Activated T-helper 1 cell treated with anti-CD3 and anti-CD28 coated beads, Interleukin-2, amount 50 U/mL, for 16 hours (primary cell): Measurements from ENCODE around the gene ASPDH.

Experiments used
- DNase-seq, 2 donors: peaks; one replicate each; pipeline ENCODE4 v3.0.0-alpha.2; 2020; ENCODE audit warnings: low read depth in 1 of 2, low spot score in 1 of 2

Gene ASPDH

GRCh38 chr19:50498219-50499056 is 15.3 kb downstream of the ASPDH start:
- DNase-seq = no peak

DNA sequence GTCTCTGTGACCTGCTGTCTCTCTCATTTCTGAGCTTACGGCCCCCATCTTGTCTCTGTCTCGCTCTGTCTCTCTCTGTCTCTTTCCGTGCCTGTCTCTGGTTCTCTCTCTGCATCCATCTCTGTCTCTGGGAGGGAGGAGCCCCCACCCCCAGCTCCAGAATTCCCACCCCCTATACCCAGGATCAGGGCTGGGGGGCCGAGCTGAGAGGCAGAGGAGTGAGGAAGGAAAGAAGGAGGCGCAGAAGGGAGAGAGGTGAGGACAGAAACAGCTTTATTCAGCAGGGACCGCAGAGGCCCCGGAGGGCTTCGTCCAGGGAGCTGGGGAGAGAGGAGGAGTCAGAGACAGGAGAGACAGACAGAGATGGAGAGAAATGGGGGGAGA is 16.7 kb downstream of the ASPDH start:
- no peak for DNase-seq

GRCh38 chr19:50496189-50497021 is 17.3 kb downstream of the ASPDH start:
- DNase-seq = no peak

GRCh38 chr19:50495020-50495531 is 18.6 kb downstream of the ASPDH start:
- DNase-seq = no peak

DNA sequence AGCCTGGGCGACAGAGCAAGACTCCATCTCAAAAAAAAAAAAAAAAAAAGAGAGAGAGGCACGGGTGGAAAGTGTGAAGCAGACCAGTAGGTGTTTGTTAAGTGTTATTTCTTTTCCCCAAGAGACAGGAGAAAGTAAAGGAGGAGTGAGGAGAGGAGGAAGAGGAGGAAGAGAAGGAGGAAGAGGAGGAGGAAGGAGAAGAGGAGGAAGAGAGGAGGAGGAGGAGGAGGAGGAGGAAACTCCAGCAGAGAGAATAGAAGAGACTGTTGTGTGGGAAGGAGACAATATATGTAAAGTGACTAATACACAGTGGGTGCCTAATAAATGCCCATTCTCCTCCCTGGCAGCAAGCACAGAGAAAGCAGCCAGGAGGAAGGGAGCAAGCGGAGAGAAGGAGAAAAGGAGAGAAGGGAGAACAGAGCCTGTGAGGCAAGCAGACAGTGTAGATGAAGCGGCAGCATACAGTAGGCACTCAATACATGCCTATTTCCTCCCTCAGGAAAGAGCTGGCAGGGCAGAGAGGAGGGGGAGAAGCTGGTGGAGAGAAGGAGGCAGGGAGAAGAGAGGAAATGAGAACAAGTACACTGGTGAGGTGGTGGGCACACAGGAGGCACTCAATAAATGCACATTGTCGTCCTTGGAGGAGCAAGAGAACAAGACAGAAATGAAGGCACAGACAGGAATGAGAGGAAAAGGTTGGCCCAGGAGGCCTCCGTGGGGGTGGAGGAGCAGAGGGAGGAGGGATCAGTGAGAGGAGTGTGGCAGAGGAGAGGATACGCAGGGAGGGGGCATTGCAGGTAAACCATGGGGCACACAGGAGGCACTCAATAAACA is 19.3 kb downstream of the ASPDH start:
- no peak for DNase-seq

- DNase-seq = no peak
Measured at GRCh38 chr19:50493171-50493570, 20.5 kb downstream of the ASPDH start.

GRCh38 chr19:50492303-50493052 is 21.2 kb downstream of the ASPDH start:
- DNase-seq = no peak

- DNase-seq = no peak
Measured at GRCh38 chr19:50490991-50491472, 22.7 kb downstream of the ASPDH start.

- no peak for DNase-seq
Measured at GRCh38 chr19:50490411-50490811, 23.3 kb downstream of the ASPDH start.

DNA sequence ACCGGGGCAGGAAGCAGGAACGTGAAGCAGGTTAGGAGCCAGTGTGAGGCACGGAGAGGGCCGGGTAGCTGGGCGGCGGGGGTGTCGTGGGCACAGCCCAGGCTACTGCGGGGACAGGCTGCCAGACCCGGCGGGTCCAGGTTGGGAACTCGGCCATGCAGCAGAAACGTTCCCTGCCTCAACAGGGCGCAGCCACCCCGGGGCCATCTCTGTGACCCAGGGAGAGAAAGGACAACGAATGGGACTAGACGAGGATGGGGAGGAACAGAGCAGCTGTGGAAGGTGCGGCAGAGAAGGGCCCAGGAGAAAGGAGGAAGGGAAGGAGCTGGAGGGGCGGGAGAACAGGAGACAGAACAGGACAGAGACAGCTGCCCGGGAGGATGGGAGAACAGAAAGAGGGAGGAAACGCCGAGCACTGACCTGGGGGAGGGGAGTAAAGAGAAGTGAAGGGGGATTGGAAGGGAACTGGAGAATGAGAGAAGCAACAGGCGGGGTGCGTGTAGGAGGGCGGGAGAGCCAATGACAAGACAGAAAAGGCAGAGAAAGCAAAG is 24.2 kb downstream of the ASPDH start:
- no peak for DNase-seq

- DNase-seq = no peak
Measured at GRCh38 chr19:50488389-50489194, 25.1 kb downstream of the ASPDH start.

GRCh38 chr19:50486823-50487515 is 26.7 kb downstream of the ASPDH start:
- DNase-seq = no peak

GRCh38 chr19:50485284-50485955 is 28.3 kb downstream of the ASPDH start:
- DNase-seq = no peak

- no peak for DNase-seq
Measured at GRCh38 chr19:50482916-50483315, 30.8 kb downstream of the ASPDH start.

DNA sequence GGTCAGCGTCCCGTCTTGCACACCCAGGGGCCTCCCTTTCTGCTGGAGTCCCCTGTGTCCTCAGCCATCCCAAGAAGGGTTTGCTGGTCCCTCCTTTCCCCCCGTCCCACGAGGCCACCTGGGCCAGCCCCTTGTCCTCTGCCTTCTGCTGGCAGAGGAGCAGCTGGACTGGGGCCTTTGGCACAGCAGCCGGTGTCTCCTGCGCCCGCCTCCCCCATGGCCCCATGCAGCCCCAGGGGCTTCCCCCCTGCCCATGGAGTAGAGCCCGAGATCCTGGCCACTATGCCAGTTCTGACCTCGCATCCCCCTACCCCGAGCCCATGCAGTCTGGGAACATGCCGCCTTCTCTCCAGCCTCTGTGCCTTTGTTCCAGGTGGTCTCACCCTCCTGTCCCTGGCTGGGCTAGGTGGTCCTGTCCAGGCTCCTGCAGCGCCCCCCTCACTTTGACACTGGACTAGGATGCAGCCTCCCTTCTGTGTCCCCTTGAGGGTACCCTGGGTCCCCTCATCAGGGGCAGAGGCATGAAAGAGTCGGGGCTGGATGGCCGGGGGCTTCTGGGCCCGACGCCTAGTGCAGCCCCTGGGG is 31.4 kb downstream of the ASPDH start:
- DNase-seq = no peak

DNA sequence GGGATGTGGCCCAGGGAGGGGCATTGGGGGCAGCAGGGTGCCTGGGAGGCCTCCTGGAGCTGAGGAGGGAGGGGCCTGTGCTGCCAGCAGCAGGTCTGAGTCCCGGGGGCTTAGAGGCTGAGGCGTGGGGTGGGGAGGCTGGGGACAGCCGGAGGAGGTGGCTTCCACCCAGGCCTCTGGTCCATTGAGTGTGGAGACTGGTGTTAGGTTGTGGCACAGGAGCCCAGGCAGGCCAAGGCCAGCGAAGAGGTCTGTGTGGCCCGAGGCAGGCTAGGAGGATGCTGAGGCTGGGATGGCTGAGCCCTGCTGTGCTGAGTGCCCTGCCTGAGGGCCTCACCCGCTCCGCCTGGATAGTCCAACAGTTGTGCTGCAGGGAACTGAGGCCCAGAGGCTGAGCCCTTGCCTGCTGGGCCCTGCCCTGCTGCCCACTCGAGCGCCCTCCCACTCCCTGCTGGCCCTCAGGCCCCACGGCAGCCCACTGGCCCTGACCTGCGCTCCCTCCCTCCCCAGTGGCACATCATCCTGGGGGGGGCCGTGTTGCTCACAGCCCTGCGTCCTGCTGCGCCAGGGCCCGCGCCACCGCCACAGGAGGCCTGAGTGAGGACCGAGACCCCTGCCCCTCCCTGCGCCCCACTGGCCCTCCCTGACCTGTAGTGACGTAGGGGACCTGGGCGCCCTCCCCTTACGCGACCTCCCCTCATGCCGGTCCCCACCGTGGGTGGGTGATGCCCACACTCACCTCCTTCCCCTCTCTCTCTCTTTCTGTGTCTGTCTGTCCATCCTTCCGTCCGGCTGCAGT is 32.2 kb downstream of the ASPDH start:
- DNase-seq = no peak
